T-helper 1 cell (primary cell): Measurements from ENCODE around the gene ASPN.

ENCODE experiments used
- DNase-seq, 5 donors: peaks; one replicate each; pipeline ENCODE4 v3.0.0-alpha.2; 2012 to 2020

ASPN gene

GRCh38 chr9:92407818-92408217 is 74.5 kb downstream of the ASPN start:
- no peak for DNase-seq

DNA sequence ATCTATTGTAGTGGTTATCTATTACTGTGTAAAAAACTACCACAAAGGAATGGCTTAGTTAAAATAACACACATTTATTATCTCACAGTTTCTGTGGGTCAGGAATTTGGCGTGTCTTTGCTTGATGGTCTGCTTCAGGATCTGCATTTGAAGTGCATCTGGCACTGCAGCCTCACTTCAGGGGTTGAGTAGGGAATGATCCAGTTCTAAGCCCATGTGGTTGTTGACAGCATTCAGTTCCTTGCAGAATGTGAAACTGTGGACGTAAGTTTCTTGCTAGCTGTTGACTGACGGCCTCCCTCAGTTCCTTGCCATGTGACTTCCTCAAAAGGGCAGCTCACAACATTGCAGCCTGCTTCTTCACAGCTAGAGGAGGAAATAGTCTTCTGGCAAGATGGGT is 75.8 kb downstream of the ASPN start:
- DNase-seq, result peak in 3 of 5 donors; percentile 2 to 68 (median 24)
